ENCODE data around the gene C1R. TPM values are rescaled to one million over a fixed set of nuclear protein-coding genes. Genes with fewer than 3 reads are reported as not detected.

Gene C1R
- total RNA-seq, 1 experiment from 2014 or later, result 11.5 TPM

- no peak overlapping the region for H2AFZ ChIP-seq (ENCODE audit: low read length)
- no peak overlapping the region for H4K91ac ChIP-seq (ENCODE audit: insufficient read length, low read depth, low read length)
- Mint-ChIP-seq H3K9me3 (peaks cover 0 to 5% of the 10 kb centered on the region in 2 experiments; a peak in 2 of 5 replicates), H3K27ac (no peak overlapping the region), H3K27me3 (ENCODE audit: low read depth) (no peaks in the 10 kb centered on the region), H3K4me3 (no peak overlapping the region), H3K36me3 (ENCODE audit: insufficient read depth in 1 of 3, low read depth in 3 of 3) (no peaks in the 10 kb centered on the region), H3K4me1 (peaks cover 3 to 4% of the 10 kb centered on the region in 2 experiments; a peak in 3 of 4 replicates)
- no peak for TF ChIP-seq CTCF (conservative IDR thresholded peaks at IDR 0.05)
- H3K23me2 ChIP-seq (ENCODE audit: insufficient read length, low read depth, low read length, poor library complexity, severe bottlenecking), result no peaks in the 10 kb centered on the region
- no CpG with 5 or more reads among the region's 9 CpGs for WGBS (ENCODE audit: extremely low coverage, insufficient read length, low lambda C conversion rate)
- no peak for DNase-seq
- no peak overlapping the region for H3T11ph ChIP-seq (ENCODE audit: low read length)
- no peak overlapping the region for H3K9ac ChIP-seq (ENCODE audit: extremely low read depth, insufficient read length, low read length)
- no peak overlapping the region for H3K18ac ChIP-seq (ENCODE audit: insufficient read length, low read depth, low read length)
- no peak overlapping the region for H3K4ac ChIP-seq (ENCODE audit: low read depth, low read length)
- no peak overlapping the region for H2BK15ac ChIP-seq (ENCODE audit: low read depth, low read length)
- no peak overlapping the region for H3K23ac ChIP-seq (ENCODE audit: insufficient read length, low read depth, low read length)
- H3K56ac ChIP-seq (ENCODE audit: insufficient read length, low read depth, low read length), result no peak overlapping the region
- H3K14ac ChIP-seq (ENCODE audit: insufficient read depth, low read length), result no peak overlapping the region
- no peaks in the 10 kb centered on the region for H3K27me3 ChIP-seq (ENCODE audit: insufficient read depth, low read length)
- H3K4me1 ChIP-seq (ENCODE audit: insufficient read depth, low read length), result no peaks in the 10 kb centered on the region
- H3K79me2 ChIP-seq (ENCODE audit: insufficient read depth, low read length), result no peaks in the 10 kb centered on the region
- H3K4me2 ChIP-seq (ENCODE audit: insufficient read depth, insufficient read length, low read length), result no peak overlapping the region
- H2AK5ac ChIP-seq (ENCODE audit: insufficient read length, low read length), result no peak overlapping the region
- H3K79me1 ChIP-seq (ENCODE audit: insufficient read depth, low read depth, low read length, poor library complexity, severe bottlenecking), result no peaks in the 10 kb centered on the region
- no peak overlapping the region for H2BK20ac ChIP-seq (ENCODE audit: low read depth, low read length, poor library complexity, severe bottlenecking)
- no peak overlapping the region for H2BK12ac ChIP-seq (ENCODE audit: insufficient read length, low read depth, low read length)
- no peak overlapping the region for H2BK5ac ChIP-seq (ENCODE audit: insufficient read length, low read length)
- no peaks in the 10 kb centered on the region for H3K9me3 ChIP-seq (ENCODE audit: control insufficient read depth, low read depth, low read length)
- no peak overlapping the region for H3K27ac ChIP-seq (ENCODE audit: insufficient read length, low read depth, low read length)
- no peak overlapping the region for H4K8ac ChIP-seq (replicated peaks; ENCODE audit: insufficient read length, low read depth, low read length)
- no peak overlapping the region for H2BK120ac ChIP-seq (ENCODE audit: low read depth, low read length, poor library complexity, severe bottlenecking)
- H4K5ac ChIP-seq (ENCODE audit: insufficient read length, low read depth, low read length), result no peak overlapping the region
- H4K20me1 ChIP-seq (ENCODE audit: control insufficient read depth, insufficient read depth, insufficient read length), result no peaks in the 10 kb centered on the region
Observed at GRCh38 chr12:7045913-7046312, 46.3 kb downstream of the C1R start.

Data from H9 (cell line).